ENCODE results near the gene GABRG3.

Gene GABRG3

DNA sequence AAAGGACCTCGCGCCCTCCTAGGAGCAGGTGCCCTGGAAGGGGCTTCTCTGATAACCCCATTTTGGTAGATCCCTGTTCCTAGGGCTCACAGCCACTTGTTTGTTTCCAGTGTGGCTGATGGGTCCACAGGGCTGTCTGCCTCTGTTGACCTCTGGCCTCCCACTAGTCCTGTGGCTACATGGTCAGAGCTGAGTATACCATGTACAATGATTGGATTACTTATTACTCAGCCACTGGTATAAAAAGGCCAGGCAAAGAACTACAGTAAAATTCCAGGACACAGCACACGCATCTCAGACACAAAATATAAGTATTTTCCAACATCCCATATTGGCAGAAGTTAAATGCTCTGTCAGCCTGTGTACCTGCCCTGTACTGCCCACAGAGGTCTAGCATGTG, 277.3 kb downstream of the GABRG3 start:
- DNase-seq (ENCODE audit: low spot score): no peak

DNA sequence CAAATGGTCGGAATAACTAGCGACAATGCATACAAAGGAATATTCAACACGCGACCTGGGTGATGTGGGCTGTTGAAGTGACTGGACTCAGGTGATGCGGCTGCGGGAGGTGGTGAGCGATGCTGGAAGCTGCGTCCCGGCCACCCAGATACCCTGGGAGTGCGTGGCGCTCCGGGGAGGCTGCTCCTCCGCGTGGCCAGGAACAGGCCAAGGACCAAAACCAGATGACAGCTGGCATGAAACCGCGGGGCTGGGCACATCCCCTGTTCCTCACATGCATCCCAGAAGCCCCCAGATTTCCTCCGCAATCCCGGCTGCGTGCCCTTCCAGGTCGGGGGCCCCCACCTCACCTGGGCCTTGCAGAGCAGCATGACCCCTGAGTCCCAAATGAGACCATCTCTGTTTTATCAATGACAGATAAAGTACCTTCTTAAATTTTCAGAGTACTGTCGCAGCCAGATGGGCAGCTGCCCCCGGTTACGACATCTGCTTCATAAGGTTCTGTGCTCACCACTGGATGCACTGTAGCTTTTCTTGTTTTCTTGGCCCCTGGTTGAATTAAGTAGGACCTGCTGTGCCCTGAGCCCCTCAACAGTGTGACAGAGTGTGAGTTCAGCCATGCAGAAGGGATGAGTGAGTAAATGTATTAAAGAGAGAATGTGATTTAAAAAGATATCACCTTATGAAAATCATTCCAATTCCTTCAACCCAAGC, 278.2 kb downstream of the GABRG3 start:
- DNase-seq (ENCODE audit: low spot score): no peak

DNA sequence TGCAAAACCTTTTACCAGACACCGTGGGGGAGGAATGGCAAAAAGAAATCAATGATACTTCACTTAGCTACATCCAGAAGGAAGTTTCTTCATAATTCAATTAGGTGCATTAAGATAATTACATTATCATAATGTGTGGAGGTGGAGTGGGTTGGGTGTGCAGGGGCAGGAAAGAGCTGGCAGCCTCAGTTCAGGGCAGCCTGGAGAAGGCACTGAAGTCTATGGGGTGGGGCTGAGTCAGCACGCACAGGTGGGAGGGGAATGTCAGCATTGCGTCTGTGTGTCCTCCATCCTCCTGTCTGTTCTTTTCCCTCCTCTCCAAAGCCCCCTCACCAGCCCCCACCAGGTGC, 278.8 kb downstream of the GABRG3 start:
- DNase-seq (ENCODE audit: low spot score): no peak

- DNase-seq (ENCODE audit: low spot score): no peak
Observed at GRCh38 chr15:27250223-27250622, 279.2 kb downstream of the GABRG3 start.

GRCh38 chr15:27254055-27254454, 283.1 kb downstream of the GABRG3 start:
- no peak for DNase-seq (ENCODE audit: low spot score)

DNA sequence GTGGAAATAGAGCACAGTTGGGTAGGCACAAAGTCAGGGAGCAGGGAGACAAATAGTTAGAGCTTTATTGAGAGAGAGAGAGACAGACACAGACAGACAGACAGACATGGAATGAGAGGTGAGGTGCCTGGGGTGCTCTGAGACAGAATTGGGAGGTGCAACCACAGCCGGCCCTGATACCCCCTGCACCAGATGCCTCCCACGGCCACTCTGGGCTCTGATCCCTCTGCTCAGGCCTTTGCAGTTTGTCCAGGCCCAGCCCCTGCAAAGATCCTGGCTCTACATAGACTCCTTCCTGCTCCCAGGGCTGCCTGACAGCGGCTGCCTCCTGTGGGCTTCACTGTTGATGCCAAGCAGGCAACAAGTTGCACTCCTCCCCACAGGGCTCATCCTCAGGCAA, 283.8 kb downstream of the GABRG3 start:
- no peak for DNase-seq (ENCODE audit: low spot score)

DNA sequence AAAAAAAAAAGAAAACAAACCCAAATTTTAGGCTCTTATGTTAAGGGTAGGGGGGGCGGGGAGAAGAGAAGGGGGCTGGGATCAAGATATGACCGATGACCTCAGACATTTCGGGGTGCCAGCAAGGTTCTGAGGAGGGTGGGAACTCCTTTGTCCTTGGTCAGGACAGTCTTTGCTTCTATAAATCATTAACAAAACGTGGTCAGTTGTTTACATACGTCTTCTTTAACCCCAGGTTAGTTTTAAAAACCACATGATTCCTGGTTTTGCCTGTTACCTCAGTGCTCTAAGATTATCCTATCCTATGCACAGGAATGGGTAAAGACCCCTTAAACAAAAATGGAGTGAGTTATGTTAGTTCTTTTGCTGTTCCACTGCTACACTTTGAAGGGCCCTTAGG, 285.5 kb downstream of the GABRG3 start:
- no peak for DNase-seq (ENCODE audit: low spot score)

GRCh38 chr15:27258287-27258686, 287.3 kb downstream of the GABRG3 start:
- DNase-seq (ENCODE audit: low spot score): no peak

- no peak for DNase-seq (ENCODE audit: low spot score)
Observed at GRCh38 chr15:27260523-27260922, 289.5 kb downstream of the GABRG3 start.

GRCh38 chr15:27268923-27269322, 297.9 kb downstream of the GABRG3 start:
- DNase-seq (ENCODE audit: low spot score): no peak

GRCh38 chr15:27271258-27271657, 300.3 kb downstream of the GABRG3 start:
- no peak for DNase-seq (ENCODE audit: low spot score)

DNA sequence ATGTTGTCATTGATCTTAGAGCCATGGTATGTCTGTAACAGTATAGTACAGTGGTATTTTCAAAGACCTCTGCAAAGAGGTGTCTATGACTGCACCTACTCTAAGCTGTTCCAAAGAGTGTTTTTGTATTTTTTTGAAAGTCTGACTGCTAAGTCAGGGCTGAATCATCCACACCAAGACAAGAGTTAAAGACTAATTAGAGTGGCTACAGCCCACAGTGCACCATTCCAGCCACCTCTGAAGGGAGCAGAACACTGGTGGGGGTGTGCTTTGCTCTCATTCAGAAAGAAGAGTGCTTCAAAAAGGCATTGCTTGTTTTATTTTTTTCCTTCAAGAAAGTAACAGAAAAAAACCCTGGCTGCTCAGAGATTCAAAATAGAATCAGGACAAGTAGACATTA, 301.4 kb downstream of the GABRG3 start:
- DNase-seq (ENCODE audit: low spot score): no peak

- DNase-seq (ENCODE audit: low spot score): no peak
Observed at GRCh38 chr15:27273506-27273905, 302.5 kb downstream of the GABRG3 start.

DNA sequence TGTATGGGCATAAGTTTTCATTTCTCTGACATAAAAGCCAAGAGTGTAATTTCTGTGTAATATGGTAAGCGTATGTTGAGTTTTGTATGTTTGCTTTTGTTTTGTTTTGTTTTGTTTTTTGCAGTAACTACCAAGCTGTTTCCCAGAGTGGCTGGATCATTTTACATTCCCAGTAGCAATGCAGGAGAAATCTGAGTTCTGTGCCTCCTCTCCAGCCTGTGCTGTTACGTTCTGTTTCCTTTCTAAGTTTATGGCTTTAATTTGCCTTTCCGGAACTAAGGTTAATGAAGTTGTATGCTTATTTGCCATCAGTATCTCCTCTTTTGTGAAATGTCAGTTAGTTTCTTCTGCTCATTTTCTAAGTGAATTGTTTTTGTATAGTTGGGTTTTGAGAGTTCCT, 307.8 kb downstream of the GABRG3 start:
- no peak for DNase-seq (ENCODE audit: low spot score)

- DNase-seq (ENCODE audit: low spot score): no peak
Observed at GRCh38 chr15:27292641-27293040, 321.7 kb downstream of the GABRG3 start.

GRCh38 chr15:27293607-27294006, 322.6 kb downstream of the GABRG3 start:
- DNase-seq (ENCODE audit: low spot score): no peak

DNA sequence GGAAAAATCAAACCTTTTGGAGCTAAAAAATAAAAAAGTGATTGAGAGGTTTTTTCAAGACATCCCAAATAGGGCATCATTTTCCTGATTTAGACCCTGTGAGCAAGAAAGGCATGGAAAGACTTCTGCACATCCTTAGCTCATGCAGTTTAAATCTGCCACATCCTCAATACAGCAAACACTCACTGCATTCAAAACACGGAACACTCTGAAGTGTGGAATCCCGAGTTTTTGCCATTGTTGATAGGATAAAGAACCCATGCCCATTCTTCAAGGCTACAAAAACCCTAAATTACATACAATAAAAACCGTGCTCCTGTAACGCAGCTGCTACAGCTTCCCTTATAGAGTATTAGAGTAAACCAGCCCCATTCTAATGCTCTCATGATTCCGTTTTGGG, 346.8 kb downstream of the GABRG3 start:
- DNase-seq (ENCODE audit: low spot score): no peak

- no peak for DNase-seq (ENCODE audit: low spot score)
Observed at GRCh38 chr15:27323801-27324200, 352.8 kb downstream of the GABRG3 start.

- no peak for DNase-seq (ENCODE audit: low spot score)
Observed at GRCh38 chr15:27324886-27325615, 354.1 kb downstream of the GABRG3 start.

DNA sequence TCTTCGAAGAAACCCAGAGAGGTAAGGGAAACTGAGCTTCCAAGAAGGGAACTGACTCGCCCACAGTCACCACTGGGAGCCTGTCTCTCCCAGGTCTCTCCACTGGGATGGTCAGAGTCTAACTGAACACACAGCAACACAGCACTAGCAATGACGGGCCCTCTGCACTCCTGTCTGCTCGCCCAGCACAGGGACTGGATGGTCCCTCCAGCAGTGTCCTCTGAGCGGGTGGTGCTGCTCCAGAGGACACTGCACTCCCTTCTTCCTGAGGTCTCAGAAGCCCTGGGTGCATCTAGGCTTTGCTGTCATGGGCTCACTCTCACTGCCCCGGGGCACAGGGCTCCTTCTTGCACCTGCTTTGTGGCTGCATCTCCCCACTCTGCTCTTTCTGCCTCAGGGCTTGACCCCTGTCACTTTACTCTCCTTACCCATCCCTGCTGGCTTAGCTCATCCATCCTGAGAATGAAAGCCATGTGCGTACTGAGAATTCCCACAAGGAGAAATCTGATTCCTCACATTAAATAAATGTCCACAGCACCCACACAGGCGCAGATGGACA, 356.6 kb downstream of the GABRG3 start:
- no peak for DNase-seq (ENCODE audit: low spot score)

DNA sequence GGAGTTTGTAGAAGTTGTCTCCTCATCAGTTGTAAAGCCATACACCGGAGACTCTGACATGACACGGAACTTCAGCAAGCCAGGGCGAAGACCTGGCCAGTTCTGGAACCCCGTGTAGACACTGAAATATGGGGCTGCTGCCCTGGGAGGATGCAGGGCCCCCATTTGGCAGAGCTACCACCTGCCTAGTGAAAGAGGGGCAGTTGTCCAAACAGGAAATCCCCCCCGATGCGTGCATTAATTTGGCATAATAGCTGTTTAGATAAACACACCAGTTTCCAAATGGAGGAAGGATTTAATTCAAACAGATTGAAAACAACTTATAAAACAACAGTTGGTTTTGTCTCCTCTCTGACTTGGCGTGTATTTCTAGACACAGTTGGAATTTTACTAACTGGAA, 357.2 kb downstream of the GABRG3 start:
- no peak for DNase-seq (ENCODE audit: low spot score)

- DNase-seq (ENCODE audit: low spot score): no peak
Observed at GRCh38 chr15:27328608-27329007, 357.6 kb downstream of the GABRG3 start.

DNA sequence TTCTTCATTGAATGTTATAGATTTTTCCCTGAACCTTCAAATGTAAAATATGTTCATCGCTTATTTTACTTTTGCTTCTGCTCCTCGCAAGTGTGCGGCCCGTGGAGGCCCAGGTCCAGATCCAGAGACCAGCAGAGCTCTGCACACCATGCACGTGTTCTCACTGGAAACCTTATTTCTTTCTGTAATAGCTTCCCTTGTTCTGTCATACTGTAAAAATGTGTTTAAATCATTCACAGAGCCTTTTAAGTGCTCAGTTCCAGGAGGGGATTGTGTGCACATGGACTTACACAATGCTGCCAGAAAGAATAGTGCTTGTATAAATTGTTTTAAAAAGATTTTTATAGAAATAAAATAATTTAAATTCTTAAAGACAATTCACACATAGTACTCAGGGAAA, 359.3 kb downstream of the GABRG3 start:
- no peak for DNase-seq (ENCODE audit: low spot score)

DNA sequence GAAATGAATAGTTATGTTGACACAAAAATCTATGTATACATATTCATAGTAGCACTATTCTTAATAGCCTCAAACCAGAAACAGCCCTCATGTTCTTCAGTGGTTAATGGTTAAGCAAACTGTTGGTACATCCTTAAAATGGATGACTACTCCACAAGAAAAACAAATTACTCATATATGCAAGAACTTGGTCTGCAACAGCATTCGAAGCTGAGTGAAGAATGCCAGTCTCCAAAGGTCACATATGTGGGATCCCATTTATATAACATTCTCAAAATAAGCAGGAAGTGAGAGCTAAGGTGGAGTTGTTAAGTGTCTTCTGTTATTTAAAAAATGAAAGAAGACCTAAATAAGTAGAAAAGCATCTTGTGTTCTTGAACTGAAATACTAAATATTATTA, 365.7 kb downstream of the GABRG3 start:
- DNase-seq (ENCODE audit: low spot score): no peak

All from GM03348 (cell line).